OCI-LY1 (cell line): ENCODE measurements around the gene HS1BP3.

Source experiments
- H2AFZ ChIP-seq: fragments of 200-600 bp; sonication (generic), shearing (Covaris generic); 2 replicates; pipeline ENCODE4 v1.6.0; 2014; ENCODE audit warnings: antibody characterized with exemption, mild to moderate bottlenecking, low read length
- H3F3A ChIP-seq: fragments of 200-600 bp; sonication (generic), shearing (Covaris generic); 2 replicates; pipeline ENCODE4 v1.6.0; 2014; ENCODE audit warnings: mild to moderate bottlenecking, antibody characterized with exemption, low read length, moderate library complexity; ENCODE audit not compliant: insufficient read depth
- H3K27ac ChIP-seq: fragments of 200-600 bp; sonication (generic); 2 replicates; pipeline ENCODE4 v1.5.1; 2014; ENCODE audit warnings: low read length, mixed run types, mild to moderate bottlenecking, low read depth; ENCODE audit not compliant: poor library complexity, severe bottlenecking
- H3K27me3 ChIP-seq: fragments of 200-600 bp; sonication (generic); 2 replicates; pipeline ENCODE4 v1.6.0; 2014; ENCODE audit warnings: antibody characterized with exemption, mild to moderate bottlenecking, low read length, moderate library complexity; ENCODE audit not compliant: insufficient read depth
- H3K36me3 ChIP-seq: fragments of 200-600 bp; sonication (generic); 2 replicates; pipeline ENCODE4 v1.6.1; 2014; ENCODE audit warnings: mild to moderate bottlenecking, antibody characterized with exemption, low read length, moderate library complexity, mixed read lengths; ENCODE audit not compliant: insufficient read depth
- H3K4me1 ChIP-seq: fragments of 200-600 bp; sonication (generic); 2 replicates; pipeline ENCODE4 v1.5.1; 2014; ENCODE audit warnings: mild to moderate bottlenecking, low read length, moderate library complexity; ENCODE audit not compliant: insufficient read depth, severe bottlenecking
- H3K4me2 ChIP-seq: fragments of 200-600 bp; sonication (generic), shearing (Covaris generic); 2 replicates; pipeline ENCODE4 v1.6.1; 2014; ENCODE audit warnings: low read length
- H3K4me3 ChIP-seq: fragments of 200-600 bp; sonication (generic); 2 replicates; pipeline ENCODE4 v1.5.1; 2014; ENCODE audit warnings: low read length, low read depth, mild to moderate bottlenecking, mixed read lengths; ENCODE audit not compliant: poor library complexity, severe bottlenecking
- H3K79me2 ChIP-seq: fragments of 200-600 bp; shearing (Covaris generic); 2 replicates; pipeline ENCODE4 v1.6.1; 2016; ENCODE audit warnings: mixed run types, low read length, mixed read lengths; ENCODE audit not compliant: insufficient read depth
- H3K9ac ChIP-seq: fragments of 200-600 bp; sonication (generic), shearing (Covaris generic); 2 replicates; pipeline ENCODE4 v1.6.1; 2014; ENCODE audit warnings: mild to moderate bottlenecking, low read length, mixed read lengths
- H3K9me2 ChIP-seq: fragments of 200-600 bp; sonication (generic), shearing (Covaris generic); 2 replicates; pipeline ENCODE4 v1.6.1; 2014; ENCODE audit warnings: low read depth, mild to moderate bottlenecking, low read length, mixed read lengths
- H3K9me3 ChIP-seq: fragments of 200-600 bp; shearing (Covaris generic); 2 replicates; pipeline ENCODE4 v1.6.1; 2014; ENCODE audit warnings: low read length, mixed read lengths
- H4K20me1 ChIP-seq: fragments of 200-600 bp; sonication (generic), shearing (Covaris generic); 2 replicates; pipeline ENCODE4 v1.6.0; 2016; ENCODE audit warnings: mild to moderate bottlenecking, low read length; ENCODE audit not compliant: insufficient read depth
- EZH2 ChIP-seq: fragments of 200-600 bp; sonication (generic), shearing (Covaris generic); IDR thresholded peaks from 2 replicates; pipeline ENCODE4 v1.8.0; 2017; ENCODE audit warnings: borderline replicate concordance, mixed run types, mild to moderate bottlenecking, antibody characterized with exemption, low read length, moderate library complexity, mixed read lengths
- TF ChIP-seq, protein P1 (sequence below): fragments of 200-600 bp; sonication (generic), shearing (Covaris generic); IDR thresholded peaks from 2 replicates; pipeline ENCODE4 v1.5.1; 2017; ENCODE audit warnings: mild to moderate bottlenecking, antibody characterized with exemption, low read length, moderate library complexity, mixed read lengths

The HS1BP3 gene

DNA sequence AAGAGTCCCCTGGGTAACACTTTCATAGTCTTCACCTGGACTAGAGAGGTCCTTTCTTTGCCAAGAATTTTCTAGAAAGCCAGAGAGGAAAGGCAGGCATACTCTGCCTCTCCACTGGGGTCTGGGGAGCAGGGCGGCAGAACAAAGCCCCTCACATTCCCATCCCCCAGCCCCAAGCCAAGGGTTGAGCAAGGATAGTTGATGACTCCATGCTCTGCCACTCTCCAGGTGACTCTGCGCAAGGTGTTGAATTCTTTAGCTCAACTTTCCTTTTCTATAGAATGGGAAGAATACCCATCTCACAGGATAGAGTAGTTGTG, 13.1 kb upstream of the HS1BP3 start:
- Histone ChIP-seq H3K9ac (no peak overlapping the region), H3K36me3 (no peaks in the 10 kb centered on the region), H3K9me3 (no peaks in the 10 kb centered on the region), H4K20me1 (no peaks in the 10 kb centered on the region), H3K4me3 (no peak overlapping the region), H3K4me2 (no peak overlapping the region), H3K4me1 (peaks cover 9% of the 10 kb centered on the region), H3K9me2 (no peaks in the 10 kb centered on the region), H3F3A (no peaks in the 10 kb centered on the region), H2AFZ (no peak overlapping the region), H3K27me3 (peaks cover 12% of the 10 kb centered on the region), H3K27ac (no peak overlapping the region), H3K79me2 (no peaks in the 10 kb centered on the region)
- TF ChIP-seq, protein P1, sequence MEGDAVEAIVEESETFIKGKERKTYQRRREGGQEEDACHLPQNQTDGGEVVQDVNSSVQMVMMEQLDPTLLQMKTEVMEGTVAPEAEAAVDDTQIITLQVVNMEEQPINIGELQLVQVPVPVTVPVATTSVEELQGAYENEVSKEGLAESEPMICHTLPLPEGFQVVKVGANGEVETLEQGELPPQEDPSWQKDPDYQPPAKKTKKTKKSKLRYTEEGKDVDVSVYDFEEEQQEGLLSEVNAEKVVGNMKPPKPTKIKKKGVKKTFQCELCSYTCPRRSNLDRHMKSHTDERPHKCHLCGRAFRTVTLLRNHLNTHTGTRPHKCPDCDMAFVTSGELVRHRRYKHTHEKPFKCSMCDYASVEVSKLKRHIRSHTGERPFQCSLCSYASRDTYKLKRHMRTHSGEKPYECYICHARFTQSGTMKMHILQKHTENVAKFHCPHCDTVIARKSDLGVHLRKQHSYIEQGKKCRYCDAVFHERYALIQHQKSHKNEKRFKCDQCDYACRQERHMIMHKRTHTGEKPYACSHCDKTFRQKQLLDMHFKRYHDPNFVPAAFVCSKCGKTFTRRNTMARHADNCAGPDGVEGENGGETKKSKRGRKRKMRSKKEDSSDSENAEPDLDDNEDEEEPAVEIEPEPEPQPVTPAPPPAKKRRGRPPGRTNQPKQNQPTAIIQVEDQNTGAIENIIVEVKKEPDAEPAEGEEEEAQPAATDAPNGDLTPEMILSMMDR: no peak
- TF ChIP-seq EZH2: no peak

DNA sequence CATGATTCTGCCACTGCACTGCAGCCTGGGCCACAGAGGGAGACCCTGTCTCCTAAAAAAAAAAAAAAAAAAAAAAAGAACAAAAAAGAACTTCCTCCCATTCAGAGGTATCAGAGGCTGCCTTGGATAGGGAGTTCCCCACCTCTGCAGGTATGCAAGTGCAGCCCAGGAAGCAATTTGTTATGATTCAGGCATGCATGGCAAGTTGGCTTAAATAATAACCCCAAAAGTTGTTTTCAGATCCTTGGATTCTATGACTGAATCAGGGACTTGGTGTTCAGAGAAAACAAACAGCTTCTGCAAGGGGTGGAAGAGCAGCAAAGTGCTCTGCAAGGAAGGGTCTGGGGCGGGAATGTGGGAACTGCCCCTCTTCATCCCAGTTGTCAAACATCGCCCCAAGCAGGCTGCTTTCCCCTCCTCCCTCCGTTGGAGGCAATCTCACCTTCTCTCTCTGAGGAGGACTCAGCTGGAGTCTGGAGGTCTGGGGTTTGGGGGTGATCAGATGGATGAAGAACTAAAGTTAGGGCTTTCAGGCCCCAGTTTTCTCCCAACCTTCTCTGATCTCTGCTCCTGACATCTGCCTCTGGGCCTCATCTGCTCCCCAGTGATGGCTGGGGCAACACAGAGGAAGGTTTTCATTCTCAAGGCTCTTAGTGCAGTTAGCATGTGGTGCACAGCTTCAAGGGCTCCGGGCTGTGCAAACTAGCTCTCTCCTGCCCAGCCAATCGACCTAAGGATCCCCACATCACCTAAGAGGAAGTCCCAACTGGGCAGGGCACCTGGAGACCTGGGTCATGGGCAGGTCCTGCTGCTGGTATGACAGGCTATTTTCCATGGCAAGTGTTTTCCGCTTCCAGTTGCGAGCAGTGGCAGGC, 12.5 kb upstream of the HS1BP3 start:
- Histone ChIP-seq H3K27ac (no peak overlapping the region), H3K4me3 (no peak overlapping the region), H3K9ac (no peak overlapping the region), H3F3A (no peaks in the 10 kb centered on the region), H3K4me1 (peaks cover 9% of the 10 kb centered on the region), H4K20me1 (no peaks in the 10 kb centered on the region), H3K9me2 (no peaks in the 10 kb centered on the region), H3K79me2 (no peaks in the 10 kb centered on the region), H2AFZ (no peak overlapping the region), H3K27me3 (peaks cover 8% of the 10 kb centered on the region; the same call in 1 of the 2 replicates), H3K4me2 (no peak overlapping the region), H3K36me3 (no peaks in the 10 kb centered on the region), H3K9me3 (no peaks in the 10 kb centered on the region)
- TF ChIP-seq EZH2: no peak
- TF ChIP-seq, protein P1: no peak

DNA sequence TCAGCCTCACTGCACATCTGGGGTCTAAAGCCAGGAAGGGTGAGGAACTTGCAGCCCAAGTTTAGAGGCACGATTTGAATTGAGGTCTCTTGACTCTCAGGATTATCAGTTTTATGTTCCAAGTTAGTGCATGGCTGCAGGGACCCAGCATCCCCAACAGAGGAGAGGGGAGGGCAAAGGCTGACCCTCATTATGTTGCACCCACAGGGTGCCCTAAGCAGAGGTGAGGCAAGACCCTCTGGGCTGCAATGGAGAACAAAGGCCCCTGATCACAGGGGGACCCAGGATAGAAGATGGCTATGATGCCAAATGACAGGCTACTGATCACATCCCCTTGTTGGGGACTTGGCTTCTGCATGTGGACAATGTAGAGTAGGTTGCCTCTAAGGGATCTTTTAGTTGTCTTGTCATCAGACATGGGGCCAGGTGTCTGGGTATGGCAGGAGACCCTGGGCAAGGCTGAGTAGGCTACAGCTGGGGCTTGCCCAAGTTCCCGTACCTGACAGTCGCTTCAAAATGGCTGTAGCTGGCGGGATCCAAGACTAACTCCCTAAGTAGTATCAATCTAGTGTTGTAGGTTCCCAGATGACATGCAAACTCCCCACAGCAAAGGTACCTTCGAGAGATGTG, 11.5 kb upstream of the HS1BP3 start:
- Histone ChIP-seq H3K4me1 (peaks cover 9% of the 10 kb centered on the region), H4K20me1 (no peaks in the 10 kb centered on the region), H3K36me3 (no peaks in the 10 kb centered on the region), H3K9me3 (no peaks in the 10 kb centered on the region), H3F3A (no peaks in the 10 kb centered on the region), H3K27me3 (peaks cover under 1% of the 10 kb centered on the region; the same call in 1 of the 2 replicates), H3K27ac (no peak overlapping the region), H3K4me2 (no peak overlapping the region), H3K79me2 (no peaks in the 10 kb centered on the region), H3K9me2 (no peaks in the 10 kb centered on the region), H2AFZ (no peak overlapping the region), H3K4me3 (no peak overlapping the region), H3K9ac (no peak overlapping the region)
- TF ChIP-seq, protein P1: no peak
- no peak for TF ChIP-seq EZH2
